Measurements from ENCODE around the gene UBE2E3.

UBE2E3 gene

GRCh38 chr2:181104512-181105115, 124.2 kb downstream of the UBE2E3 start:
- H3K36me3 ChIP-seq (ENCODE audit: control insufficient read depth, low read length), result no peaks in the 10 kb centered on the region
- H3K27ac ChIP-seq (ENCODE audit: low read depth, low read length), result no peak overlapping the region
- no peaks in the 10 kb centered on the region for H3K27me3 ChIP-seq (ENCODE audit: control insufficient read depth, low read length)
- H3F3A ChIP-seq (ENCODE audit: control insufficient read depth, insufficient read depth), result no peaks in the 10 kb centered on the region
- H3K4me1 ChIP-seq (ENCODE audit: control insufficient read depth, low read length), result no peaks in the 10 kb centered on the region
- H3K4me3 ChIP-seq (ENCODE audit: low read length), result no peak overlapping the region
- no peaks in the 10 kb centered on the region for H3K9me3 ChIP-seq (ENCODE audit: control insufficient read depth, insufficient read depth, low read length)
- H3K9me2 ChIP-seq (replicated peaks; ENCODE audit: control insufficient read depth, low read length), result no peaks in the 10 kb centered on the region
- no peak overlapping the region for H3K4me2 ChIP-seq (ENCODE audit: low read length)
- TF ChIP-seq EZH2phosphoT487 (IDR thresholded peaks at IDR 0.05; ENCODE audit: borderline replicate concordance, low read length), result no peak
- TF ChIP-seq CTCF (IDR thresholded peaks at IDR 0.05; ENCODE audit: low read depth, low read length, poor library complexity, severe bottlenecking), result peak; percentile 73
- no peaks in the 10 kb centered on the region for H3K79me2 ChIP-seq (ENCODE audit: control insufficient read depth, low read length)
- no peaks in the 10 kb centered on the region for H4K20me1 ChIP-seq (ENCODE audit: control insufficient read depth, insufficient read depth, low read depth, low read length)

DNA sequence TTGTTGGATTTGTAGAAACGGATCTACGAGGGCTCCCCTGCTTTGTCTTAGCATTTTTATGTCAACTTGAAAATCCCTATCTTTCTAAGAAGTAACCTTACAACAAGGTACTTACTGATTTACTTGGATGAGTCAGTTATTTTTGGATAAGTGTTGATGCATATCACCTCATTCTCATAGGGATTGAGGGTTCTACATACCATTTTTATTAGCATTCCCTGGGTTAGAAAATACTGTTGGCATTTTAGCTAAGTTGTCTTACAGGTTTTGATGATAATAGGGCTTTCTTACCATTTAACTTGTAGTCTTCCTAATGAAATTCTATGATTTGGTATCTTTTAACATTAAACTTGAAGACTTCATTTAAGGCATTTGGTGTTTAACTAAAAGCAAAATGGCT, 125.2 kb downstream of the UBE2E3 start:
- H4K20me1 ChIP-seq (ENCODE audit: control insufficient read depth, insufficient read depth, low read depth, low read length), result no peaks in the 10 kb centered on the region
- no peak overlapping the region for H3K27ac ChIP-seq (ENCODE audit: low read depth, low read length)
- H3K4me2 ChIP-seq (ENCODE audit: low read length), result no peak overlapping the region
- no peak for TF ChIP-seq CTCF (IDR thresholded peaks at IDR 0.05; ENCODE audit: low read depth, low read length, poor library complexity, severe bottlenecking)
- H3K79me2 ChIP-seq (ENCODE audit: control insufficient read depth, low read length), result no peaks in the 10 kb centered on the region
- H3K36me3 ChIP-seq (ENCODE audit: control insufficient read depth, low read length), result no peaks in the 10 kb centered on the region
- no peaks in the 10 kb centered on the region for H3K9me2 ChIP-seq (replicated peaks; ENCODE audit: control insufficient read depth, low read length)
- no peaks in the 10 kb centered on the region for H3F3A ChIP-seq (ENCODE audit: control insufficient read depth, insufficient read depth)
- no peak overlapping the region for H3K4me3 ChIP-seq (ENCODE audit: low read length)
- no peaks in the 10 kb centered on the region for H3K27me3 ChIP-seq (ENCODE audit: control insufficient read depth, low read length)
- no peaks in the 10 kb centered on the region for H3K4me1 ChIP-seq (ENCODE audit: control insufficient read depth, low read length)
- no peaks in the 10 kb centered on the region for H3K9me3 ChIP-seq (ENCODE audit: control insufficient read depth, insufficient read depth, low read length)

- TF ChIP-seq CTCF (IDR thresholded peaks at IDR 0.05; ENCODE audit: low read depth, low read length, poor library complexity, severe bottlenecking) (no peak), EZH2phosphoT487 (IDR thresholded peaks at IDR 0.05; ENCODE audit: borderline replicate concordance, low read length) (no peak)
- Histone ChIP-seq H3K9me3 (ENCODE audit: control insufficient read depth, insufficient read depth, low read length) (no peaks in the 10 kb centered on the region), H4K20me1 (ENCODE audit: control insufficient read depth, insufficient read depth, low read depth, low read length) (no peaks in the 10 kb centered on the region), H3K36me3 (ENCODE audit: control insufficient read depth, low read length) (no peaks in the 10 kb centered on the region), H3K4me2 (ENCODE audit: low read length) (no peak overlapping the region), H3F3A (ENCODE audit: control insufficient read depth, insufficient read depth) (no peaks in the 10 kb centered on the region), H3K4me3 (ENCODE audit: low read length) (no peak overlapping the region), H3K9me2 (replicated peaks; ENCODE audit: control insufficient read depth, low read length) (no peaks in the 10 kb centered on the region), H3K4me1 (ENCODE audit: control insufficient read depth, low read length) (no peaks in the 10 kb centered on the region), H3K27me3 (ENCODE audit: control insufficient read depth, low read length) (no peaks in the 10 kb centered on the region), H3K27ac (ENCODE audit: low read depth, low read length) (no peak overlapping the region), H3K79me2 (ENCODE audit: control insufficient read depth, low read length) (no peaks in the 10 kb centered on the region)
Observed at GRCh38 chr2:181106229-181106628, 125.8 kb downstream of the UBE2E3 start.

All from DOHH2 (cell line).